Measurements from ENCODE around the gene CES4A. TPM values are rescaled to one million over a fixed set of nuclear protein-coding genes. Genes with fewer than 3 reads are reported as not detected.

CES4A gene
- polyA plus RNA-seq, 1 of the 3 experiments (the other 2 are of a cell fraction) = 7.3 TPM

DNA sequence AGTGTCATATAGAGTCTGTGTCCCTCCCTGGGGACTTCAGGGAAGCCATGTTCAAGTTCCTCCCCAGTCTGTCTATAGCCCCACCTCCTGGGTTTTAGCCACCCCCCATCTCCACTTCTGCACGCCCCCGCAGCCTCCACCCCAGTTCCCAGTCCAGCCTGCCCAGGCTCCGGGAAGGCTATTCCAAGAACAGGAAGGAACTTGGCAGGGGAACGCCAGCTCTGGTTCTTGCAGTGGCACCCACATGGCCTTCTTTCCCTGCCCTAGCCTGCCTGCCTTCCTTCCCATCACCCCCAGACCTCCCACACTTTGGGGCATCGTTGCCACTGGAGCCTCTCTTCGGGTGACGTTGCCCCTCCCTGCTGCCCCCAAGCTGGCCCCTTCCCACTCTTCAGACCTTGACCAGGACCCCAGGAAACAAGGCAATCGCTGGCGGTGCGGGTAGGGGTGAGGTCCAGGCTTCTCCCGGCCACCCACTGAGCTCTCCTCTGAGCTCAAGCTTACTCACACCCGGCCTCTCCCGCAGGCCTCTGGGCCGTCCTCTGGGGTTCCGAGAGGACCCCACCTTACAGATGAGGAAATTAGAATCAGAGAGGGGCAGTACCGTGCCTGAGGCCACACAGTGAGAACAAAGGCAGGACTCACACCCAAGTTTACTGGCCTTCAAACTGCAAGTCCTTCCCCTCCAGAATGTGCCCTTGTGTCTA, 9.2 kb upstream of the CES4A start:
- ChIA-PET POLR2A (no interaction called here), CTCF (interaction anchor here (0.8 to 6.9 kb wide), 17 partner anchors 10 to 206 kb away, joined by 3 to 103 read pairs (median 5); partner anchors contain the start of genes B3GNT9, CES3, CES4A and PHAF1)
- no peak for DNase-seq
- Histone ChIP-seq H3K9me2 (no peaks in the 10 kb centered on the region), H2AFZ (ENCODE audit: low read depth) (no peak overlapping the region), H3K4me2 (no peak overlapping the region), H3K27me3 (ENCODE audit: insufficient read depth) (no peaks in the 10 kb centered on the region), H3K79me2 (ENCODE audit: insufficient read depth) (no peaks in the 10 kb centered on the region), H3K9ac (no peak overlapping the region), H3K4me1 (ENCODE audit: control insufficient read depth in 1 of 2, insufficient read depth in 2 of 2, low read depth in 1 of 2, low read length in 1 of 2) (no peaks in the 10 kb centered on the region; a peak in 1 of 4 replicates), H3K27ac (ENCODE audit: low read depth in 2 of 2, low read length in 1 of 2) (no peak overlapping the region), H3K9me3 (no peaks in the 10 kb centered on the region), H3K4me3 (ENCODE audit: low read depth in 2 of 2, low read length in 1 of 2) (no peak overlapping the region), H4K20me1 (ENCODE audit: insufficient read depth) (no peaks in the 10 kb centered on the region), H3K36me3 (replicated peaks in 1 of 2; ENCODE audit: control insufficient read depth in 1 of 2, insufficient read depth in 2 of 2, low read length in 1 of 2) (no peaks in the 10 kb centered on the region), H3F3A (replicated peaks; ENCODE audit: insufficient read depth) (no peaks in the 10 kb centered on the region)
- WGBS (ENCODE audit: low lambda C conversion rate) = 62% methylated on average over 11 of the region's 16 CpGs
- TF ChIP-seq, protein P1, sequence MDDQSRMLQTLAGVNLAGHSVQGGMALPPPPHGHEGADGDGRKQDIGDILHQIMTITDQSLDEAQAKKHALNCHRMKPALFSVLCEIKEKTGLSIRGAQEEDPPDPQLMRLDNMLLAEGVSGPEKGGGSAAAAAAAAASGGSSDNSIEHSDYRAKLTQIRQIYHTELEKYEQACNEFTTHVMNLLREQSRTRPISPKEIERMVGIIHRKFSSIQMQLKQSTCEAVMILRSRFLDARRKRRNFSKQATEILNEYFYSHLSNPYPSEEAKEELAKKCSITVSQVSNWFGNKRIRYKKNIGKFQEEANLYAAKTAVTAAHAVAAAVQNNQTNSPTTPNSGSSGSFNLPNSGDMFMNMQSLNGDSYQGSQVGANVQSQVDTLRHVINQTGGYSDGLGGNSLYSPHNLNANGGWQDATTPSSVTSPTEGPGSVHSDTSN (IDR thresholded peaks at IDR 0.05) = no peak
- TF ChIP-seq, protein P2, sequence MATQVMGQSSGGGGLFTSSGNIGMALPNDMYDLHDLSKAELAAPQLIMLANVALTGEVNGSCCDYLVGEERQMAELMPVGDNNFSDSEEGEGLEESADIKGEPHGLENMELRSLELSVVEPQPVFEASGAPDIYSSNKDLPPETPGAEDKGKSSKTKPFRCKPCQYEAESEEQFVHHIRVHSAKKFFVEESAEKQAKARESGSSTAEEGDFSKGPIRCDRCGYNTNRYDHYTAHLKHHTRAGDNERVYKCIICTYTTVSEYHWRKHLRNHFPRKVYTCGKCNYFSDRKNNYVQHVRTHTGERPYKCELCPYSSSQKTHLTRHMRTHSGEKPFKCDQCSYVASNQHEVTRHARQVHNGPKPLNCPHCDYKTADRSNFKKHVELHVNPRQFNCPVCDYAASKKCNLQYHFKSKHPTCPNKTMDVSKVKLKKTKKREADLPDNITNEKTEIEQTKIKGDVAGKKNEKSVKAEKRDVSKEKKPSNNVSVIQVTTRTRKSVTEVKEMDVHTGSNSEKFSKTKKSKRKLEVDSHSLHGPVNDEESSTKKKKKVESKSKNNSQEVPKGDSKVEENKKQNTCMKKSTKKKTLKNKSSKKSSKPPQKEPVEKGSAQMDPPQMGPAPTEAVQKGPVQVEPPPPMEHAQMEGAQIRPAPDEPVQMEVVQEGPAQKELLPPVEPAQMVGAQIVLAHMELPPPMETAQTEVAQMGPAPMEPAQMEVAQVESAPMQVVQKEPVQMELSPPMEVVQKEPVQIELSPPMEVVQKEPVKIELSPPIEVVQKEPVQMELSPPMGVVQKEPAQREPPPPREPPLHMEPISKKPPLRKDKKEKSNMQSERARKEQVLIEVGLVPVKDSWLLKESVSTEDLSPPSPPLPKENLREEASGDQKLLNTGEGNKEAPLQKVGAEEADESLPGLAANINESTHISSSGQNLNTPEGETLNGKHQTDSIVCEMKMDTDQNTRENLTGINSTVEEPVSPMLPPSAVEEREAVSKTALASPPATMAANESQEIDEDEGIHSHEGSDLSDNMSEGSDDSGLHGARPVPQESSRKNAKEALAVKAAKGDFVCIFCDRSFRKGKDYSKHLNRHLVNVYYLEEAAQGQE (IDR thresholded peaks at IDR 0.05; ENCODE audit: low read depth, low read length) = no peak
- TF ChIP-seq CHD2 (IDR thresholded peaks at IDR 0.05; ENCODE audit: low read length, partially characterized antibody) = no peak
- no peak for TF ChIP-seq GABPA (IDR thresholded peaks at IDR 0.05; ENCODE audit: low read depth)
- no peak for TF ChIP-seq RAD21 (IDR thresholded peaks at IDR 0.05; ENCODE audit: low read length)
- TF ChIP-seq JUND (IDR thresholded peaks at IDR 0.05) = no peak
- TF ChIP-seq, protein P3, sequence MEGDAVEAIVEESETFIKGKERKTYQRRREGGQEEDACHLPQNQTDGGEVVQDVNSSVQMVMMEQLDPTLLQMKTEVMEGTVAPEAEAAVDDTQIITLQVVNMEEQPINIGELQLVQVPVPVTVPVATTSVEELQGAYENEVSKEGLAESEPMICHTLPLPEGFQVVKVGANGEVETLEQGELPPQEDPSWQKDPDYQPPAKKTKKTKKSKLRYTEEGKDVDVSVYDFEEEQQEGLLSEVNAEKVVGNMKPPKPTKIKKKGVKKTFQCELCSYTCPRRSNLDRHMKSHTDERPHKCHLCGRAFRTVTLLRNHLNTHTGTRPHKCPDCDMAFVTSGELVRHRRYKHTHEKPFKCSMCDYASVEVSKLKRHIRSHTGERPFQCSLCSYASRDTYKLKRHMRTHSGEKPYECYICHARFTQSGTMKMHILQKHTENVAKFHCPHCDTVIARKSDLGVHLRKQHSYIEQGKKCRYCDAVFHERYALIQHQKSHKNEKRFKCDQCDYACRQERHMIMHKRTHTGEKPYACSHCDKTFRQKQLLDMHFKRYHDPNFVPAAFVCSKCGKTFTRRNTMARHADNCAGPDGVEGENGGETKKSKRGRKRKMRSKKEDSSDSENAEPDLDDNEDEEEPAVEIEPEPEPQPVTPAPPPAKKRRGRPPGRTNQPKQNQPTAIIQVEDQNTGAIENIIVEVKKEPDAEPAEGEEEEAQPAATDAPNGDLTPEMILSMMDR (IDR thresholded peaks at IDR 0.05) = no peak
- TF ChIP-seq FOXM1 (IDR thresholded peaks at IDR 0.05; ENCODE audit: low read depth) = no peak
- no peak for TF ChIP-seq POLR2AphosphoS5 (IDR thresholded peaks at IDR 0.05; ENCODE audit: low read depth, low read length)
- TF ChIP-seq SMC3 (IDR thresholded peaks at IDR 0.05; ENCODE audit: low read depth, low read length) = no peak
- TF ChIP-seq GATA2 (CRISPR knock-in tag; IDR thresholded peaks at IDR 0.05) = no peak
- no peak for TF ChIP-seq TAF1 (IDR thresholded peaks at IDR 0.05; ENCODE audit: borderline replicate concordance, low read depth, low read length)
- no peak for TF ChIP-seq NRF1 (IDR thresholded peaks at IDR 0.05; ENCODE audit: low read depth, low read length)
